GM12878 (cell line): Measurements from ENCODE around the gene ENGASE. TPM values are rescaled to one million over a fixed set of nuclear protein-coding genes. Genes with fewer than 3 reads are reported as not detected.

ENCODE experiments used
- ATAC-seq: fragments of 200-7000 bp; cut with Tn5 transposase; 3 replicates; pipeline ENCODE4 v1.9.1; 2020; ENCODE audit warnings: mild to moderate bottlenecking, moderate library complexity
- BruUV-seq: library from RNA; stranded (reverse); fragments of 400-500 nt; replicated peaks from 2 replicates; lab custom pipeline; 2021; lab: Mats Ljungman, UMichigan
- CTCF ChIA-PET: fragments of 300-600 bp; sonication (Branson Sonifier 250); formaldehyde crosslinking; extraction: SDS; loops from one replicate; lab custom pipeline; 2021; ENCODE audit warnings: inconsistent platforms; lab: Yijun Ruan, JAX
- POLR2A ChIA-PET: fragments of 350-600 bp; formaldehyde crosslinking; extraction: SDS; loops from one replicate; lab custom pipeline; 2021; ENCODE audit warnings: inconsistent platforms; lab: Charles Lee
- RAD21 ChIA-PET: fragments of 300-600 bp; sonication (Branson Sonifier 250); formaldehyde crosslinking; loops from one replicate; lab custom pipeline; 2023; ENCODE audit warnings: antibody characterized with exemption; ENCODE audit not compliant: unreplicated experiment; lab: Charles Lee
- SMC1A ChIA-PET: fragments of 300-600 bp; sonication (Branson Sonifier 250); formaldehyde crosslinking; loops from one replicate; lab custom pipeline; 2023; ENCODE audit not compliant: unreplicated experiment, uncharacterized antibody; lab: Charles Lee
- DNase-seq: peaks from one replicate; pipeline ENCODE4 v3.0.0-alpha.2; 2011; ENCODE audit warnings: low read depth, low spot score
- FAIRE-seq: peaks from 3 replicates; lab custom pipeline; 2011; peaks lifted over from hg19 to GRCh38; lab: Jason Lieb, UNC
- H2AFZ ChIP-seq: 2 replicates; pipeline ENCODE4 v1.6.0; 2011; ENCODE audit warnings: low read depth, low read length, control low read depth; ENCODE audit not compliant: control insufficient read depth
- H3K27ac ChIP-seq: 2 replicates; pipeline ENCODE4 v1.5.1; 2011; ENCODE audit warnings: control low read depth; ENCODE audit not compliant: control insufficient read depth, insufficient read depth
- H3K27me3 ChIP-seq, 2 experiments: replicated peaks in 1 of 2; 2 replicates each; pipeline versions ENCODE4 v1.6.0 to v1.6.1; 2011; ENCODE audit warnings: low read length in 1 of 2; ENCODE audit not compliant: control insufficient read depth in 2 of 2, insufficient read depth in 2 of 2
- H3K36me3 ChIP-seq, 2 experiments: 2 replicates each; pipeline ENCODE4 v1.5.1; 2011; ENCODE audit warnings: low read length in 1 of 2; ENCODE audit not compliant: control insufficient read depth in 2 of 2, insufficient read depth in 2 of 2
- H3K4me1 ChIP-seq: 2 replicates; pipeline ENCODE4 v1.6.1; 2011; ENCODE audit warnings: mild to moderate bottlenecking, low read length, moderate library complexity, mixed read lengths; ENCODE audit not compliant: control insufficient read depth, insufficient read depth
- H3K4me2 ChIP-seq: 2 replicates; pipeline ENCODE4 v1.6.0; 2011; ENCODE audit warnings: control low read depth; ENCODE audit not compliant: control insufficient read depth, insufficient read depth
- H3K4me3 ChIP-seq: fragments of 200-600 bp; sonication (generic); 2 replicates; pipeline ENCODE4 v1.5.1; 2016
- H3K79me2 ChIP-seq: 2 replicates; pipeline ENCODE4 v1.6.0; 2011; ENCODE audit warnings: low read length; ENCODE audit not compliant: control insufficient read depth, insufficient read depth
- H3K9ac ChIP-seq: 2 replicates; pipeline ENCODE4 v1.8.0; 2011; ENCODE audit warnings: low read length, control low read depth, mixed read lengths; ENCODE audit not compliant: control insufficient read depth, insufficient read depth
- H3K9me3 ChIP-seq: replicated peaks from 3 replicates; pipeline ENCODE4 v1.5.1; 2011; ENCODE audit warnings: mild to moderate bottlenecking, low read length; ENCODE audit not compliant: control insufficient read depth, insufficient read depth
- H4K20me1 ChIP-seq: 2 replicates; pipeline ENCODE4 v1.6.0; 2011; ENCODE audit not compliant: control insufficient read depth, insufficient read depth
- STAT1 ChIP-seq: fragments of 450-650 bp; conservative IDR thresholded peaks from 2 replicates; pipeline ENCODE4 v1.6.1; 2014; ENCODE audit warnings: antibody characterized with exemption, mild to moderate bottlenecking
- WGBS: methylation state at CpG from one replicate; pipeline ENCODE4 v1.1.6; 2016; ENCODE audit warnings: low lambda C conversion rate; ENCODE audit not compliant: insufficient replicate concordance, insufficient coverage; ENCODE audit errors: missing lambda C conversion rate; 5-methylcytosine and 5-hydroxymethylcytosine counted together
- in situ Hi-C: fragments of 300-500 bp; cut with MboI; formaldehyde crosslinking; loops from 9 replicates; pipeline ENCODE4 v1.14.3; 2018; ENCODE audit warnings: mixed read lengths
- intact Hi-C: fragments of 100-400 bp; cut with micrococcal nuclease; formaldehyde crosslinking; loops from one replicate; pipeline ENCODE4 v1.14.2; 2022; ENCODE audit not compliant: unreplicated experiment
- polyA plus RNA-seq, 11 experiments: library from polyadenylated mRNA; depleted of rRNA in 4 of 11; unstranded in 6 of 11; stranded (reverse) in 5 of 11; fragments of >200 nt; fragmentation: Nextera tagmentation in 4 of 11; fragmentation: Illumina TruSeq in 1 of 11; extraction: Ambion mirVana in 4 of 11; extraction: Trizol in 1 of 11; gene quantifications; 1 replicate in 1 of 11; 2 replicates in 10 of 11; pipeline versions ENCODE4 v1.2.1 to v1.2.3, GENCODE V29; 2011 to 2016; ENCODE audit warnings: inconsistent platforms in 2 of 11, missing spikeins in 2 of 11, low read depth in 1 of 11
- total RNA-seq, 4 experiments: library from RNA; depleted of rRNA in 3 of 4; stranded (reverse); fragments of >200 nt in 3 of 4; fragmentation: Illumina TruSeq in 1 of 4; extraction: Trizol in 1 of 4; gene quantifications; 2 replicates each; pipeline versions ENCODE4 v1.2.1 to v1.2.3, GENCODE V29; 2013 to 2021
- TF ChIP-seq, protein P1 (sequence below): fragments of 450-650 bp; IDR thresholded peaks from 2 replicates; pipeline ENCODE4 v1.6.1; 2016; ENCODE audit warnings: mild to moderate bottlenecking
- TF ChIP-seq, protein P2 (sequence below): fragments of 450-650 bp; IDR thresholded peaks from 2 replicates; pipeline ENCODE4 v1.6.1; 2017; ENCODE audit warnings: mild to moderate bottlenecking, moderate library complexity

The ENGASE gene
- total and polyA plus RNA-seq, 10 of the 15 experiments (the other 5 are each of a cell fraction or from before 2014, with no cell fraction given): 0.18 to 28.9 (median 10.5) TPM

DNA sequence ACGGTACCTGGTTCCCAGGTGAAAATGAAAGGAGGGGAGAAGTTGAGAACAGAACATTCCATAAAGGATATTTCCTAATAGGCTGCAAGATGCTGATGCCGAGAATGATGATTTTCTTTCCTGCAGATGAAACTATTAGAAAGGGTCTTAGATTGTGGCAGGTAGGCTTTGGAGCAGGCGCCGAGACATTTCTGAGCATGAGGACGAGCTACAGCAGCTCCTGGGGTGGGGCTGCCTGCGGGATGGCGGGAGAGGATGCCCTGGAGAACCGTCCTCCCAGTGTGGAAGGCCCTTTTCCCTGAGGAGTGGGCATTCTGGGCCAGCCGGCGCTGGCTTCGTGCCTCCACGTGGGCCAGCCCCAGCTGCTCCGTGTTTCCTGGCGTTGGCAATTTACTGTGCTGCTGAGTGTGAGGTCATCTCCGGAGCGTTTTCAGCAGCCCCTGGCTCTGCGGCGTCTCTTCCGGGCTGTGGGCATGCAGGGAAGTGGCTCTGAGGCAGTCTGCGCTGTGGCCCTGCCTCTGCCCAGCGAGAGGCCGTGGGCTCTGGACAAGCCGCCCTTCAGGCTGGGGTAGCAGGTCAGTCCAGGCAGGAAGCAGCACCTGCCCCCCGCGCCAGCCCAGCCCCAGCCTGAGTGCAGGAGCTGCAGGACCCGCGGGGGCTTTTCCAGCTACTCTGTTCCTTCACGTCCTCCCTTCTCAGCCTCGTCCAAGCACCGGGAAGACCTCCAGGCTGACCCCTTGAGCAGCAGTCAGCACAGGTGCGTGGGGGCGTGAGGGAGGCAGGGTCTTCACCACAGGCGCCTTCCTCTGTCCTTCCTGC lies 12.2 kb downstream of the ENGASE start:
- ChIA-PET POLR2A (no interaction called here), CTCF (interaction anchor here (0.8 to 3.6 kb wide), 9 partner anchors 10 to 314 kb away, joined by 3 to 59 read pairs (median 6); partner anchors contain the start of gene ENGASE), SMC1A (interaction anchor here (1.0 to 1.5 kb wide), 2 partner anchors 180 to 301 kb away, joined by 3 to 5 read pairs; no protein-coding TSS in a partner anchor), RAD21 (interaction anchor here (1.0 to 5.5 kb wide), 2 partner anchors 306 to 314 kb away, joined by 3 to 41 read pairs; no protein-coding TSS in a partner anchor)
- Histone ChIP-seq H4K20me1 (peaks cover 3% of the 10 kb centered on the region; the same call in 1 of the 2 replicates), H3K36me3 (peaks cover 0 to 4% of the 10 kb centered on the region in 2 experiments; a peak in 3 of 4 replicates), H3K79me2 (no peaks in the 10 kb centered on the region), H3K9me3 (no peaks in the 10 kb centered on the region), H3K27me3 (no peaks in the 10 kb centered on the region), H3K4me1 (no peaks in the 10 kb centered on the region), H2AFZ (no peak overlapping the region), H3K4me2 (no peak overlapping the region), H3K9ac (no peak overlapping the region), H3K4me3 (no peak overlapping the region), H3K27ac (no peak overlapping the region)
- in situ Hi-C loops (no loop called here), intact Hi-C loops (loop anchor here (1.0 kb wide), 1 partner anchor 306 kb away; no protein-coding TSS in a partner anchor)
- 67% methylated on average over 15 of the region's 33 CpGs for WGBS
- FAIRE-seq (no peak), DNase-seq (no peak), ATAC-seq (no peak)
- BruUV-seq: TSS peak; percentile 56
- TF ChIP-seq, protein P1, sequence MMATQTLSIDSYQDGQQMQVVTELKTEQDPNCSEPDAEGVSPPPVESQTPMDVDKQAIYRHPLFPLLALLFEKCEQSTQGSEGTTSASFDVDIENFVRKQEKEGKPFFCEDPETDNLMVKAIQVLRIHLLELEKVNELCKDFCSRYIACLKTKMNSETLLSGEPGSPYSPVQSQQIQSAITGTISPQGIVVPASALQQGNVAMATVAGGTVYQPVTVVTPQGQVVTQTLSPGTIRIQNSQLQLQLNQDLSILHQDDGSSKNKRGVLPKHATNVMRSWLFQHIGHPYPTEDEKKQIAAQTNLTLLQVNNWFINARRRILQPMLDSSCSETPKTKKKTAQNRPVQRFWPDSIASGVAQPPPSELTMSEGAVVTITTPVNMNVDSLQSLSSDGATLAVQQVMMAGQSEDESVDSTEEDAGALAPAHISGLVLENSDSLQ: no peak
- TF ChIP-seq, protein P2, sequence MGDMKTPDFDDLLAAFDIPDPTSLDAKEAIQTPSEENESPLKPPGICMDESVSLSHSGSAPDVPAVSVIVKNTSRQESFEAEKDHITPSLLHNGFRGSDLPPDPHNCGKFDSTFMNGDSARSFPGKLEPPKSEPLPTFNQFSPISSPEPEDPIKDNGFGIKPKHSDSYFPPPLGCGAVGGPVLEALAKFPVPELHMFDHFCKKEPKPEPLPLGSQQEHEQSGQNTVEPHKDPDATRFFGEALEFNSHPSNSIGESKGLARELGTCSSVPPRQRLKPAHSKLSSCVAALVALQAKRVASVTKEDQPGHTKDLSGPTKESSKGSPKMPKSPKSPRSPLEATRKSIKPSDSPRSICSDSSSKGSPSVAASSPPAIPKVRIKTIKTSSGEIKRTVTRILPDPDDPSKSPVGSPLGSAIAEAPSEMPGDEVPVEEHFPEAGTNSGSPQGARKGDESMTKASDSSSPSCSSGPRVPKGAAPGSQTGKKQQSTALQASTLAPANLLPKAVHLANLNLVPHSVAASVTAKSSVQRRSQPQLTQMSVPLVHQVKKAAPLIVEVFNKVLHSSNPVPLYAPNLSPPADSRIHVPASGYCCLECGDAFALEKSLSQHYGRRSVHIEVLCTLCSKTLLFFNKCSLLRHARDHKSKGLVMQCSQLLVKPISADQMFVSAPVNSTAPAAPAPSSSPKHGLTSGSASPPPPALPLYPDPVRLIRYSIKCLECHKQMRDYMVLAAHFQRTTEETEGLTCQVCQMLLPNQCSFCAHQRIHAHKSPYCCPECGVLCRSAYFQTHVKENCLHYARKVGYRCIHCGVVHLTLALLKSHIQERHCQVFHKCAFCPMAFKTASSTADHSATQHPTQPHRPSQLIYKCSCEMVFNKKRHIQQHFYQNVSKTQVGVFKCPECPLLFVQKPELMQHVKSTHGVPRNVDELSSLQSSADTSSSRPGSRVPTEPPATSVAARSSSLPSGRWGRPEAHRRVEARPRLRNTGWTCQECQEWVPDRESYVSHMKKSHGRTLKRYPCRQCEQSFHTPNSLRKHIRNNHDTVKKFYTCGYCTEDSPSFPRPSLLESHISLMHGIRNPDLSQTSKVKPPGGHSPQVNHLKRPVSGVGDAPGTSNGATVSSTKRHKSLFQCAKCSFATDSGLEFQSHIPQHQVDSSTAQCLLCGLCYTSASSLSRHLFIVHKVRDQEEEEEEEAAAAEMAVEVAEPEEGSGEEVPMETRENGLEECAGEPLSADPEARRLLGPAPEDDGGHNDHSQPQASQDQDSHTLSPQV: no peak
- TF ChIP-seq STAT1: no peak
